ENCODE data around the gene ACAA2. TPM values are rescaled to one million over a fixed set of nuclear protein-coding genes. Genes with fewer than 3 reads are reported as not detected.

The ACAA2 gene
- total and polyA plus RNA-seq, 8 donors: 23.3 to 122 (median 36.0) TPM

DNA sequence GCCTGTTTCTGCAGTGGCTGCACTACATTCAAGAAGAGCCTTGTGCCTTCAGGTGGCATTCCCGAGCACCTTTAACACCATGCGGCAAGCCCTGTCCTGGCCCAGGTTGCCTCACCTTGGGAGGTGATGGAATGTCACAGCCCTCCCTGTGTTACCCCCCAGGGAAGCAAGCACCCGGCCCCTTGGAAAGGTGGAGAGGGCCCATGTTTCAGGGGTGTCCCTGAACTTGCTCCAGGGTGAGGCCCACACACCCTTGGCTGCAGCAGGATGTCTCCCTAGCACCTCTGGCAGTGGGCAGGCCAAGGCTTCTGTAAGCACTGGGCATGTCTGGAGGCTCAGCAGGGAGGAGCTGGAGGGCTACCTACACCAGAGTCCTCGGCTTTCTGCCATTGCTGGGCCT lies 29.3 kb upstream of the ACAA2 start:
- no peaks in the 10 kb centered on the region for H3K9me3 ChIP-seq
- H3K4me1 ChIP-seq: peaks cover 0 to 16% (median 5%) of the 10 kb centered on the region in 4 donors
- intact Hi-C loops (cut with DNase I; ENCODE audit: low total_unique reads): no loop called here
- H3K36me3 ChIP-seq: peaks cover 3 to 50% (median 32%) of the 10 kb centered on the region in 4 donors
- 84 to 93% (median 92%) methylated on average over 4 of the region's 4 CpGs for WGBS, 5 donors
- no peak overlapping the region for H3K4me3 ChIP-seq
- TF ChIP-seq POLR2AphosphoS5 (IDR thresholded peaks at IDR 0.05) (no peak), EP300 (IDR thresholded peaks at IDR 0.05) (no peak), POLR2A (IDR thresholded peaks at IDR 0.05) (no peak)
- TF ChIP-seq, protein P1, sequence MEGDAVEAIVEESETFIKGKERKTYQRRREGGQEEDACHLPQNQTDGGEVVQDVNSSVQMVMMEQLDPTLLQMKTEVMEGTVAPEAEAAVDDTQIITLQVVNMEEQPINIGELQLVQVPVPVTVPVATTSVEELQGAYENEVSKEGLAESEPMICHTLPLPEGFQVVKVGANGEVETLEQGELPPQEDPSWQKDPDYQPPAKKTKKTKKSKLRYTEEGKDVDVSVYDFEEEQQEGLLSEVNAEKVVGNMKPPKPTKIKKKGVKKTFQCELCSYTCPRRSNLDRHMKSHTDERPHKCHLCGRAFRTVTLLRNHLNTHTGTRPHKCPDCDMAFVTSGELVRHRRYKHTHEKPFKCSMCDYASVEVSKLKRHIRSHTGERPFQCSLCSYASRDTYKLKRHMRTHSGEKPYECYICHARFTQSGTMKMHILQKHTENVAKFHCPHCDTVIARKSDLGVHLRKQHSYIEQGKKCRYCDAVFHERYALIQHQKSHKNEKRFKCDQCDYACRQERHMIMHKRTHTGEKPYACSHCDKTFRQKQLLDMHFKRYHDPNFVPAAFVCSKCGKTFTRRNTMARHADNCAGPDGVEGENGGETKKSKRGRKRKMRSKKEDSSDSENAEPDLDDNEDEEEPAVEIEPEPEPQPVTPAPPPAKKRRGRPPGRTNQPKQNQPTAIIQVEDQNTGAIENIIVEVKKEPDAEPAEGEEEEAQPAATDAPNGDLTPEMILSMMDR (IDR thresholded peaks at IDR 0.05): no peak
- H3K27ac ChIP-seq: no peak overlapping the region
- H3K27me3 ChIP-seq: no peaks in the 10 kb centered on the region
- no peak for DNase-seq

DNA sequence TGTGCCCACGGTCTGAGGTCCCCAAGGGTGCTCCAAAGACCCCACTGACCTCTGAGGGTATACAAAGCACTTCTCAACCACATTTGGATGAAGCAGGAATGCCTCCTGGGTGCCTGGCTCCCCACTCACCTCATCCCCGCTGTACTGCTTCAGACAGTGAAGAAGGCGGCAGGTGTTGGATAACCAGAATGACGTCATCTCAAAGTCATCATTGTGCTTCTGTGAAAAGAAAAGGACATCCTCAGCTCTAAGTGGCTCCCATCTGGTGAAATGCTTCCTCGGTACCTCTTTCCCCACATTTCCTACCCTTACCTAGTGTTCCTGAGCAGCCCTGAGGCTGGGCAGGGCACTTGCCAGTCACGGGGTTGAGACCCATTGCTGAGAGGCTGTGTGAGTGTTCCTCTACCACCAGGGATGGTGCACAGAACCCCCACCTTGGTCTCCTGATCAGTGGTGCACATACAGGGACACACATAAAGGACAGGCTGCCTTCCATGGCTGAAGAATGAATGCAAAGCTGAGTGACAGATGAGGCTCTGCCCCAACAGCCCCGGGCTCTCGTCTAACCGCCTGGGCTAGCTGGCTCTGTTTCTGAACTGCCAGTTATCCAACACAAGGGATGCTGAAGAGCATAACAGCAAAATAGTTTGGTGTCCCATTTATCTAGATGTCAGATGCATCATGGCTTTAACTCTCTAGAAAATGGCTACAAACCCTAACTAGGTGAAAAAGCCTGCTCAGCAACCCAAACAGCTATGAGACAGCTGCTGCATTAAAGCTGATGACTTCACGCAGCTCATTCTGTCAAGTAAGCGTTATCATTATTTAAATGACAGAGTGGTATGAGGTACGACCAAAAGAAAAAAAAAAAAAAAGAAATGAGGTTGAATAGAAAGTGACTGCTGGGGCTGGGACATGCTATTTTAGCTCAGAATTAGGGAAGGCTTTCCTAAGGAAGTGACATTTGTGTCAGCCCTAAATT lies 28.2 kb upstream of the ACAA2 start:
- no peak for TF ChIP-seq POLR2A (IDR thresholded peaks at IDR 0.05)
- TF ChIP-seq POLR2AphosphoS5 (IDR thresholded peaks at IDR 0.05): no peak
- TF ChIP-seq, protein P1 (IDR thresholded peaks at IDR 0.05): no peak
- TF ChIP-seq EP300 (IDR thresholded peaks at IDR 0.05): no peak
- H3K27me3 ChIP-seq: no peaks in the 10 kb centered on the region
- no peak for DNase-seq
- H3K9me3 ChIP-seq: no peaks in the 10 kb centered on the region
- no peak overlapping the region for H3K27ac ChIP-seq
- H3K4me3 ChIP-seq: no peak overlapping the region
- peaks cover 0 to 20% (median 6%) of the 10 kb centered on the region in 4 donors for H3K4me1 ChIP-seq
- WGBS, 5 donors: 84 to 92% (median 89%) methylated on average over 11 to 12 of the region's 12 CpGs
- intact Hi-C loops (cut with DNase I; ENCODE audit: low total_unique reads): no loop called here
- H3K36me3 ChIP-seq: peaks cover 3 to 53% (median 36%) of the 10 kb centered on the region in 4 donors

DNA sequence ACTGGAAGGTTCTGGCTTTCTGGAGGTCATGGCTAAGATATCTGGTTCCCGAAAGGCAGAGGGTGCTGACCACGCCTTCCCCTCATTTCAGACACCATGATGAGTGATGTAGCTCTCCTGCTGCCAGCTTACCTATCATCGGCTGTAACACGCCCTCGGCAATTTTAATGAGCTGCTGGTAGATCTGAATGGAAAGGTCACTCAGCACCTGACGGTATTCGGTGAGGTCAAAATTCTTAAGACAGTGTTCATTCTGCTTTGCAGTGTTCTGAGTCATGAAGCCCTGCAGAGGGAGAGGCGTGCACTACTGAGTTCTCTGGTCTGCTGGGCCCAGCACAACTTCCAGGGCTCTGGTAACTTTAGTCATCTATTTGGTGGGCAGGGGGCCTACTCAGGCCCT lies 25.7 kb upstream of the ACAA2 start:
- Histone ChIP-seq H3K27ac (no peak overlapping the region), H3K27me3 (no peaks in the 10 kb centered on the region), H3K4me3 (no peak overlapping the region), H3K36me3 (peaks cover 3 to 53% (median 32%) of the 10 kb centered on the region in 4 donors), H3K4me1 (peaks cover 0 to 35% (median 8%) of the 10 kb centered on the region in 4 donors), H3K9me3 (no peaks in the 10 kb centered on the region)
- 94 to 98% (median 97%) methylated on average over 8 of the region's 8 CpGs for WGBS, 5 donors
- no peak for DNase-seq
- intact Hi-C loops (cut with DNase I; ENCODE audit: low total_unique reads): no loop called here
- no peak for TF ChIP-seq EP300 (IDR thresholded peaks at IDR 0.05)

DNA sequence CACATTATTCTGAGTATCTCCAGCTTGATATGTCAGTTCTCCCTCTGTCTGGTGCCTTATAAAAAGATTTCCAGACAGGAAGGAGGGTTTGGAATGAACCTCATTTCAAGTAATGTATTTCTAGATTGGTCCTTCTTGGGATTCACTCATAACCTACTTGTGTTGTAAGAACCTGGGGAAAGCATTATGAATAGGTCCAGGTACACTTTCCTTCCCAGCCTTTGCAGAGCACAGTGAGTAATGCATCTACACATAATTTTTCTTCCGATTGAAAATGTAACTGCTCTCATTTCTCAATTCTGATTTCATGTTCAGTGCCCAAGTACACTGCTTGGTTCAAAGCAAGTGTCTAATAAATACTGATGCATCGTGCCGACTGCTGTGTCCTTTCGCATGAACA lies 25.0 kb upstream of the ACAA2 start:
- no peaks in the 10 kb centered on the region for H3K9me3 ChIP-seq
- H3K27ac ChIP-seq: no peak overlapping the region
- TF ChIP-seq POLR2AphosphoS5 (IDR thresholded peaks at IDR 0.05) (no peak), EP300 (IDR thresholded peaks at IDR 0.05) (no peak), POLR2A (IDR thresholded peaks at IDR 0.05) (no peak)
- TF ChIP-seq, protein P1 (IDR thresholded peaks at IDR 0.05): no peak
- H3K36me3 ChIP-seq: peaks cover 3 to 53% (median 32%) of the 10 kb centered on the region in 4 donors
- intact Hi-C loops (cut with DNase I; ENCODE audit: low total_unique reads): no loop called here
- DNase-seq: no peak
- 95 to 97% (median 96%) methylated on average over 4 of the region's 4 CpGs for WGBS, 5 donors
- no peak overlapping the region for H3K4me3 ChIP-seq
- peaks cover 0 to 39% (median 9%) of the 10 kb centered on the region in 4 donors for H3K4me1 ChIP-seq
- H3K27me3 ChIP-seq: no peaks in the 10 kb centered on the region
